Measurements from ENCODE around the gene TCAP. TPM values are rescaled to one million over a fixed set of nuclear protein-coding genes. Genes with fewer than 3 reads are reported as not detected.

The TCAP gene
- total RNA-seq, 1 donor, result 0.36 TPM

- no peak overlapping the region for H3K4me2 ChIP-seq (ENCODE audit: insufficient read depth, low read length)
- H3K4me1 ChIP-seq (ENCODE audit: insufficient read depth, low read length), result no peaks in the 10 kb centered on the region
- H2AFZ ChIP-seq (ENCODE audit: low read length), result no peak overlapping the region
- H3K4me3 ChIP-seq (ENCODE audit: insufficient read depth, low read length), result no peak overlapping the region
- TF ChIP-seq CTCF (IDR thresholded peaks at IDR 0.05; ENCODE audit: extremely low read depth, low read depth, low read length), result no peak
- DNase-seq (ENCODE audit: insufficient read length, low spot score, missing footprints), result no peak
- H3K36me3 ChIP-seq (ENCODE audit: insufficient read depth, low read length), result no peaks in the 10 kb centered on the region
- H3K9me3 ChIP-seq (ENCODE audit: low read depth, low read length), result no peaks in the 10 kb centered on the region
- H3K27me3 ChIP-seq (ENCODE audit: insufficient read depth, low read length), result peaks cover 36% of the 10 kb centered on the region
- H4K20me1 ChIP-seq (ENCODE audit: insufficient read depth, low read length), result peaks cover 8% of the 10 kb centered on the region
- H3K27ac ChIP-seq (ENCODE audit: low read depth, low read length), result no peak overlapping the region
- H3K79me2 ChIP-seq (ENCODE audit: insufficient read depth, low read length), result no peaks in the 10 kb centered on the region
These were observed 8.4 kb downstream of the TCAP start for GRCh38 chr17:39673335-39674081.

- no peak overlapping the region for H3K27ac ChIP-seq (ENCODE audit: low read depth, low read length)
- H4K20me1 ChIP-seq (ENCODE audit: insufficient read depth, low read length), result peaks cover 8% of the 10 kb centered on the region
- H3K36me3 ChIP-seq (ENCODE audit: insufficient read depth, low read length), result no peaks in the 10 kb centered on the region
- no peaks in the 10 kb centered on the region for H3K9me3 ChIP-seq (ENCODE audit: low read depth, low read length)
- no peaks in the 10 kb centered on the region for H3K4me1 ChIP-seq (ENCODE audit: insufficient read depth, low read length)
- H3K27me3 ChIP-seq (ENCODE audit: insufficient read depth, low read length), result peaks cover 29% of the 10 kb centered on the region
- no peak overlapping the region for H3K4me2 ChIP-seq (ENCODE audit: insufficient read depth, low read length)
- no peak for TF ChIP-seq CTCF (IDR thresholded peaks at IDR 0.05; ENCODE audit: extremely low read depth, low read depth, low read length)
- no peaks in the 10 kb centered on the region for H3K79me2 ChIP-seq (ENCODE audit: insufficient read depth, low read length)
- no peak overlapping the region for H2AFZ ChIP-seq (ENCODE audit: low read length)
- H3K4me3 ChIP-seq (ENCODE audit: insufficient read depth, low read length), result no peak overlapping the region
- DNase-seq (ENCODE audit: insufficient read length, low spot score, missing footprints), result no peak
These were observed 9.0 kb downstream of the TCAP start for GRCh38 chr17:39674179-39674578.

- Histone ChIP-seq H3K27me3 (ENCODE audit: insufficient read depth, low read length) (peaks cover 23% of the 10 kb centered on the region), H3K79me2 (ENCODE audit: insufficient read depth, low read length) (no peaks in the 10 kb centered on the region), H3K27ac (ENCODE audit: low read depth, low read length) (no peak overlapping the region), H3K4me2 (ENCODE audit: insufficient read depth, low read length) (no peak overlapping the region), H3K4me1 (ENCODE audit: insufficient read depth, low read length) (no peaks in the 10 kb centered on the region), H4K20me1 (ENCODE audit: insufficient read depth, low read length) (peaks cover 8% of the 10 kb centered on the region), H3K36me3 (ENCODE audit: insufficient read depth, low read length) (no peaks in the 10 kb centered on the region), H2AFZ (ENCODE audit: low read length) (no peak overlapping the region), H3K4me3 (ENCODE audit: insufficient read depth, low read length) (no peak overlapping the region), H3K9me3 (ENCODE audit: low read depth, low read length) (no peaks in the 10 kb centered on the region)
- no peak for TF ChIP-seq CTCF (IDR thresholded peaks at IDR 0.05; ENCODE audit: extremely low read depth, low read depth, low read length)
- DNase-seq (ENCODE audit: insufficient read length, low spot score, missing footprints), result peak; percentile 81
These were observed 9.7 kb downstream of the TCAP start for GRCh38 chr17:39674702-39675389.

- Histone ChIP-seq H3K4me2 (ENCODE audit: insufficient read depth, low read length) (no peak overlapping the region), H3K36me3 (ENCODE audit: insufficient read depth, low read length) (no peaks in the 10 kb centered on the region), H3K4me1 (ENCODE audit: insufficient read depth, low read length) (no peaks in the 10 kb centered on the region), H2AFZ (ENCODE audit: low read length) (no peak overlapping the region), H3K27me3 (ENCODE audit: insufficient read depth, low read length) (peaks cover 16% of the 10 kb centered on the region), H4K20me1 (ENCODE audit: insufficient read depth, low read length) (peaks cover 8% of the 10 kb centered on the region), H3K79me2 (ENCODE audit: insufficient read depth, low read length) (no peaks in the 10 kb centered on the region), H3K27ac (ENCODE audit: low read depth, low read length) (no peak overlapping the region), H3K9me3 (ENCODE audit: low read depth, low read length) (no peaks in the 10 kb centered on the region), H3K4me3 (ENCODE audit: insufficient read depth, low read length) (no peak overlapping the region)
- no peak for DNase-seq (ENCODE audit: insufficient read length, low spot score, missing footprints)
- no peak for TF ChIP-seq CTCF (IDR thresholded peaks at IDR 0.05; ENCODE audit: extremely low read depth, low read depth, low read length)
These were observed 10.4 kb downstream of the TCAP start for GRCh38 chr17:39675390-39676082.
